ENCODE measurements around the gene TLE1.

Gene TLE1

DNA sequence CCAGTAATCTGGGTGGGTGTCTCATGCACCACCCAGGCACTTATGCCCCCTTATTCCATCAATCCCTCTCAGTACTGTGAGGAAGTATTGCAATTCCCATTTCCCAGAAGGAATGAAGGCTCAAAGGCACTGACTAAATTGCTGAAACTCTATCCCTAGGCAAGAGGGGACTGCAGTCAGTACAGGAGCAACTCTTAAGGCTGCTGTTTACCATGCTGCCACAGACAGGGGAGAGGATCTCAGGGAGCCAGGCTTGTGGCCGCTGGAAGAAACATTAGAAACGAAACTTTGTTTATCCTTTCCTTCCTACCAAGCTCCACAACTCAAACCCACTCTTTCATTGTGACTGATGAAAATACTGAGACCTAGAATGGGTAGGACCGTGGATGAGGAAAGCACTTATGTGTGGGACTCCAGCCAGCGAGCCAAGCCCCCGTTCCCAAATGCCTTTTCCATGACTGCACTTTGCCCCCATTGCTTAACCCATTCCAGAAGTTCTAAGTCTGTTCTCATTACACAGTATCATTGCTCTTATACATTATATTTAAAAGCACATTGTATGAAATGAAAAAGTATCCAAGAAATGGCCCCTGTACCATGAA lies 54.3 kb downstream of the TLE1 start:
- H3K4me3 ChIP-seq (replicated peaks; ENCODE audit: insufficient read depth, low read length), result no peak overlapping the region
- no peaks in the 10 kb centered on the region for H3K27me3 ChIP-seq (ENCODE audit: insufficient read depth, poor library complexity, severe bottlenecking)
- TF ChIP-seq GABPA (IDR thresholded peaks at IDR 0.05; ENCODE audit: low read depth), result no peak
- no peak for TF ChIP-seq POLR2AphosphoS5 (IDR thresholded peaks at IDR 0.05; ENCODE audit: low read depth)
- no peak for TF ChIP-seq SPI1 (IDR thresholded peaks at IDR 0.05; ENCODE audit: borderline replicate concordance, low read depth)
- TF ChIP-seq, protein P1, sequence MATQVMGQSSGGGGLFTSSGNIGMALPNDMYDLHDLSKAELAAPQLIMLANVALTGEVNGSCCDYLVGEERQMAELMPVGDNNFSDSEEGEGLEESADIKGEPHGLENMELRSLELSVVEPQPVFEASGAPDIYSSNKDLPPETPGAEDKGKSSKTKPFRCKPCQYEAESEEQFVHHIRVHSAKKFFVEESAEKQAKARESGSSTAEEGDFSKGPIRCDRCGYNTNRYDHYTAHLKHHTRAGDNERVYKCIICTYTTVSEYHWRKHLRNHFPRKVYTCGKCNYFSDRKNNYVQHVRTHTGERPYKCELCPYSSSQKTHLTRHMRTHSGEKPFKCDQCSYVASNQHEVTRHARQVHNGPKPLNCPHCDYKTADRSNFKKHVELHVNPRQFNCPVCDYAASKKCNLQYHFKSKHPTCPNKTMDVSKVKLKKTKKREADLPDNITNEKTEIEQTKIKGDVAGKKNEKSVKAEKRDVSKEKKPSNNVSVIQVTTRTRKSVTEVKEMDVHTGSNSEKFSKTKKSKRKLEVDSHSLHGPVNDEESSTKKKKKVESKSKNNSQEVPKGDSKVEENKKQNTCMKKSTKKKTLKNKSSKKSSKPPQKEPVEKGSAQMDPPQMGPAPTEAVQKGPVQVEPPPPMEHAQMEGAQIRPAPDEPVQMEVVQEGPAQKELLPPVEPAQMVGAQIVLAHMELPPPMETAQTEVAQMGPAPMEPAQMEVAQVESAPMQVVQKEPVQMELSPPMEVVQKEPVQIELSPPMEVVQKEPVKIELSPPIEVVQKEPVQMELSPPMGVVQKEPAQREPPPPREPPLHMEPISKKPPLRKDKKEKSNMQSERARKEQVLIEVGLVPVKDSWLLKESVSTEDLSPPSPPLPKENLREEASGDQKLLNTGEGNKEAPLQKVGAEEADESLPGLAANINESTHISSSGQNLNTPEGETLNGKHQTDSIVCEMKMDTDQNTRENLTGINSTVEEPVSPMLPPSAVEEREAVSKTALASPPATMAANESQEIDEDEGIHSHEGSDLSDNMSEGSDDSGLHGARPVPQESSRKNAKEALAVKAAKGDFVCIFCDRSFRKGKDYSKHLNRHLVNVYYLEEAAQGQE (IDR thresholded peaks at IDR 0.05; ENCODE audit: insufficient replicate concordance, low read depth), result no peak
- H3K27ac ChIP-seq (replicated peaks), result no peak overlapping the region
- DNase-seq (ENCODE audit: low read depth in 1 of 2, low spot score in 1 of 2), result no peak

DNA sequence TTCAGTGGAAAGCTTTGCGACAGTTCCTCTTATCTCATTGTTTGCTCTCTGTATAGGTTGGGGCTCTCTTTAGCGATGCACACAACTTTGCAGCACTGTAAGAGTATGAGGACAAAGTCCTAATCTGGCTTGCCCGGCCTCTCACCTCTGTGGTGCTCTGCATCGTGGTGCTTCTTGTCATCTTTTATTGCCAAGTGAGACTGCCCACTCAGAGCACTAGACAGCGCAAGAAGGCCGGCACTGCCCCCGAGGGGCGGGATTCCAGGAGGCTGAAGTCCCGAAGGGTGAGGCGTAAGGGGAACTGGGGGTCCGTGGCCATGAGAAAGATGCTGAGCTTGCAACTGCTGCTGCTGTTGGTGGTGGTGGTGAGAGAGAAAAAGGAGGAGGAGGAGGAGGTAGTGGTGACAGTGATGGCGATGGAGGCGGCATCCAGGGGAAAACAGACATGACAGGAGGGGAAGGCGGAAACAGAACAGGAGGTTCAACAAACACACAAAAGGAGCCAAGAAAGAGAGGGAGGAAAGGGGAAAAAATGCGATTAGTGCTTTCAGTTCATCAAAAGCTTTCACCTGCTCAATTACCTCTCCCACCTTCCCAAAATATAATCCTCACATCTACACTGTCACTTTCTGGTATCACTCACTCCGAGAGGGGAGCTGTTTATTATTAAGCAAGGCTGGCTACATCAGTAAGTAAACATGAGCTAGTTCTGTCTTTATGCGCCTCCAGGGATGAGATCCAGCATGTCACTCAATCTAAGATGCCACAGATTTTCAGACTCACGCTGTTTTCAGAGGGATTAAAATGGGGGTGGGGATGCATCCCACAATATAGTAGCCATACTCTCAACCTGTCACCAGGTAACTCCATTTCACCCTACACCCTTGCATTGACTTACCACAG lies 55.1 kb downstream of the TLE1 start:
- TF ChIP-seq, protein P2, sequence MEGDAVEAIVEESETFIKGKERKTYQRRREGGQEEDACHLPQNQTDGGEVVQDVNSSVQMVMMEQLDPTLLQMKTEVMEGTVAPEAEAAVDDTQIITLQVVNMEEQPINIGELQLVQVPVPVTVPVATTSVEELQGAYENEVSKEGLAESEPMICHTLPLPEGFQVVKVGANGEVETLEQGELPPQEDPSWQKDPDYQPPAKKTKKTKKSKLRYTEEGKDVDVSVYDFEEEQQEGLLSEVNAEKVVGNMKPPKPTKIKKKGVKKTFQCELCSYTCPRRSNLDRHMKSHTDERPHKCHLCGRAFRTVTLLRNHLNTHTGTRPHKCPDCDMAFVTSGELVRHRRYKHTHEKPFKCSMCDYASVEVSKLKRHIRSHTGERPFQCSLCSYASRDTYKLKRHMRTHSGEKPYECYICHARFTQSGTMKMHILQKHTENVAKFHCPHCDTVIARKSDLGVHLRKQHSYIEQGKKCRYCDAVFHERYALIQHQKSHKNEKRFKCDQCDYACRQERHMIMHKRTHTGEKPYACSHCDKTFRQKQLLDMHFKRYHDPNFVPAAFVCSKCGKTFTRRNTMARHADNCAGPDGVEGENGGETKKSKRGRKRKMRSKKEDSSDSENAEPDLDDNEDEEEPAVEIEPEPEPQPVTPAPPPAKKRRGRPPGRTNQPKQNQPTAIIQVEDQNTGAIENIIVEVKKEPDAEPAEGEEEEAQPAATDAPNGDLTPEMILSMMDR (IDR thresholded peaks at IDR 0.05; ENCODE audit: insufficient read depth, low read length), result no peak
- TF ChIP-seq, protein P1 (IDR thresholded peaks at IDR 0.05; ENCODE audit: insufficient replicate concordance, low read depth), result no peak
- TF ChIP-seq SPI1 (IDR thresholded peaks at IDR 0.05; ENCODE audit: borderline replicate concordance, low read depth) (no peak), GABPA (IDR thresholded peaks at IDR 0.05; ENCODE audit: low read depth) (no peak), POLR2AphosphoS5 (IDR thresholded peaks at IDR 0.05; ENCODE audit: low read depth) (no peak)
- DNase-seq (ENCODE audit: low read depth in 1 of 2, low spot score in 1 of 2), result no peak
- H3K27ac ChIP-seq (replicated peaks), result no peak overlapping the region
- no peak overlapping the region for H3K4me3 ChIP-seq (replicated peaks; ENCODE audit: insufficient read depth, low read length)
- H3K27me3 ChIP-seq (ENCODE audit: insufficient read depth, poor library complexity, severe bottlenecking), result no peaks in the 10 kb centered on the region

DNA sequence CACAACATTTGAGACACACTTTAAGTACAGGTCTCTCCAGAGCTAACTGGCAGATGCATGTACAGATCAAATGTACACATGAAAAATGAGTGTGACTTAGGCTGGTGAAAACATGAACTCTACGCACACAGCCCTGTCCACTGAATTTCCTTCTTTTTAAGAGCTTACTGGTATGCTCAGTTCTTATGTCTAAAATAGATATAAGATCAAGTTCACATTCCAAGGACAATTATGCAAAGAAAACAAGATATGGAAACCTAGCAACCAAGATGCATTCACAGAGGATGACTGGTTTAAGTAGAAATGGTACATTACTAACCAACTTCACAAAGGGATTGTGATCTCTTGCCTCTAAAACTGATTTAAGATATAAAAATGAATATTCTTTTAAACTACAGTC lies 56.7 kb downstream of the TLE1 start:
- TF ChIP-seq POLR2AphosphoS5 (IDR thresholded peaks at IDR 0.05; ENCODE audit: low read depth) (no peak), GABPA (IDR thresholded peaks at IDR 0.05; ENCODE audit: low read depth) (no peak), SPI1 (IDR thresholded peaks at IDR 0.05; ENCODE audit: borderline replicate concordance, low read depth) (no peak)
- TF ChIP-seq, protein P1 (IDR thresholded peaks at IDR 0.05; ENCODE audit: insufficient replicate concordance, low read depth), result no peak
- TF ChIP-seq, protein P2 (IDR thresholded peaks at IDR 0.05; ENCODE audit: insufficient read depth, low read length), result no peak
- Histone ChIP-seq H3K27me3 (ENCODE audit: insufficient read depth, poor library complexity, severe bottlenecking) (no peaks in the 10 kb centered on the region), H3K27ac (replicated peaks) (no peak overlapping the region), H3K4me3 (replicated peaks; ENCODE audit: insufficient read depth, low read length) (no peak overlapping the region)
- no peak for DNase-seq (ENCODE audit: low read depth in 1 of 2, low spot score in 1 of 2)
